Esophagus muscularis mucosa (tissue), 4 donors: Measurements from ENCODE around the gene C1orf21. TPM values are rescaled to one million over a fixed set of nuclear protein-coding genes. Genes with fewer than 3 reads are reported as not detected.

Experiments
- DNase-seq: peaks from one replicate; pipeline ENCODE4 v3.0.0-alpha.2; 2017; ENCODE audit errors: extremely low spot score
- H3K27ac ChIP-seq, 4 donors: fragments of 200-600 bp; sonication (generic); replicated peaks in 1 of 4; 1 replicate in 3 of 4; 2 replicates in 1 of 4; pipeline ENCODE4 v1.5.1; 2016 to 2019; ENCODE audit warnings: mild to moderate bottlenecking in 1 of 4
- H3K27me3 ChIP-seq, 4 donors: fragments of 200-600 bp; sonication (generic); one replicate each; pipeline versions ENCODE4 v1.5.1 to v1.6.0; 2016 to 2019
- H3K36me3 ChIP-seq, 4 donors: fragments of 200-600 bp; sonication (generic); one replicate each; pipeline ENCODE4 v1.5.1; 2016 to 2019
- H3K4me1 ChIP-seq, 4 donors: fragments of 200-600 bp; sonication (generic); one replicate each; pipeline ENCODE4 v1.5.1; 2016 to 2019
- H3K4me3 ChIP-seq, 4 donors: fragments of 200-600 bp; sonication (generic); 1 replicate in 2 of 4; 2 replicates in 2 of 4; pipeline ENCODE4 v1.5.1; 2016 to 2019; ENCODE audit warnings: mild to moderate bottlenecking in 4 of 4, moderate library complexity in 1 of 4
- H3K9me3 ChIP-seq, 4 donors: fragments of 200-600 bp; sonication (generic); 1 replicate in 3 of 4; 2 replicates in 1 of 4; pipeline ENCODE4 v1.5.1; 2016 to 2019
- EP300 ChIP-seq: sonication (generic); formaldehyde crosslinking; IDR thresholded peaks from one replicate; pipeline ENCODE4 v1.6.1; 2017; ENCODE audit warnings: antibody characterized with exemption
- POLR2A ChIP-seq: fragments of 450-650 bp; IDR thresholded peaks from one replicate; pipeline ENCODE4 v1.6.1; 2017; ENCODE audit warnings: antibody characterized with exemption, moderate library complexity, mild to moderate bottlenecking, low read depth
- POLR2AphosphoS5 ChIP-seq, 2 donors: sonication (generic); formaldehyde crosslinking; IDR thresholded peaks; one replicate each; pipeline ENCODE4 v1.6.1; 2017; ENCODE audit warnings: antibody characterized with exemption in 2 of 2
- WGBS: methylation state at CpG from one replicate; pipeline ENCODE4 v1.1.5; 2018; 5-methylcytosine and 5-hydroxymethylcytosine counted together
- intact Hi-C: fragments of 100-400 bp; cut with DNase I; formaldehyde crosslinking; loops from one replicate; pipeline ENCODE4 v1.15.1; 2023
- total RNA-seq, 4 donors: library from RNA; depleted of rRNA; stranded (reverse); fragments of >200 nt; gene quantifications; one replicate each; pipeline versions ENCODE4 v1.1.0 to v1.2.1, GENCODE V29; 2016
- TF ChIP-seq, protein P1 (sequence below), 3 experiments: fragments of 200-600 bp in 2 of 3; fragments of 450-650 bp in 1 of 3; sonication (generic) in 2 of 3; IDR thresholded peaks; one replicate each; pipeline ENCODE4 v1.5.1; 2017 to 2019; ENCODE audit warnings: antibody characterized with exemption in 3 of 3, mild to moderate bottlenecking in 2 of 3, moderate library complexity in 1 of 3

The C1orf21 gene
- total RNA-seq, 4 donors from 2014 or later, result 39.5 to 91.7 (median 58.8) TPM

DNA sequence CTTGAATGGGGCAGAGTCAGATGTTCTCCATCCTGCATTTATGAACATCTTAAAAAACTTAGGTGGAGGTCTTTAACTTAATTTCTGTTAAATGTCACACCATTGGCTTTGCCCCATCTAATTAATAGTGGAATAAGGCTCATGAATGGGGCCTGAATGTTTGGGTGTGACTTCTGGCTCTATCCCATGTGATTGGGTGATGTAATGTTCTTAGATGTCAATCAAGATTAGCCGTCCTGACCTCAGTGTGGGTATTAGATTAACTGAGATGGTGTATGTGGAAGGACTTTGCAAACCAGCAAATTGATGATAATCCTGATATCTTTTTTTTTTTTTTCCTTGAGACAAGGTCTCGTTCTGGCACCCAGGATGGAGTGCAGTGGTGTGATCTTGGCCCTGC is 38.1 kb downstream of the C1orf21 start:
- H3K9me3 ChIP-seq, result no peaks in the 10 kb centered on the region
- intact Hi-C loops, result no loop called here
- no peak for DNase-seq
- H3K36me3 ChIP-seq, result no peaks in the 10 kb centered on the region
- TF ChIP-seq POLR2A, result no peak
- TF ChIP-seq, protein P1, sequence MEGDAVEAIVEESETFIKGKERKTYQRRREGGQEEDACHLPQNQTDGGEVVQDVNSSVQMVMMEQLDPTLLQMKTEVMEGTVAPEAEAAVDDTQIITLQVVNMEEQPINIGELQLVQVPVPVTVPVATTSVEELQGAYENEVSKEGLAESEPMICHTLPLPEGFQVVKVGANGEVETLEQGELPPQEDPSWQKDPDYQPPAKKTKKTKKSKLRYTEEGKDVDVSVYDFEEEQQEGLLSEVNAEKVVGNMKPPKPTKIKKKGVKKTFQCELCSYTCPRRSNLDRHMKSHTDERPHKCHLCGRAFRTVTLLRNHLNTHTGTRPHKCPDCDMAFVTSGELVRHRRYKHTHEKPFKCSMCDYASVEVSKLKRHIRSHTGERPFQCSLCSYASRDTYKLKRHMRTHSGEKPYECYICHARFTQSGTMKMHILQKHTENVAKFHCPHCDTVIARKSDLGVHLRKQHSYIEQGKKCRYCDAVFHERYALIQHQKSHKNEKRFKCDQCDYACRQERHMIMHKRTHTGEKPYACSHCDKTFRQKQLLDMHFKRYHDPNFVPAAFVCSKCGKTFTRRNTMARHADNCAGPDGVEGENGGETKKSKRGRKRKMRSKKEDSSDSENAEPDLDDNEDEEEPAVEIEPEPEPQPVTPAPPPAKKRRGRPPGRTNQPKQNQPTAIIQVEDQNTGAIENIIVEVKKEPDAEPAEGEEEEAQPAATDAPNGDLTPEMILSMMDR (IDR thresholded peaks at IDR 0.05), result no peak
- no peak for TF ChIP-seq EP300
- no peak for TF ChIP-seq POLR2AphosphoS5 (IDR thresholded peaks at IDR 0.05)
- H3K27me3 ChIP-seq, result no peaks in the 10 kb centered on the region
- 73% methylated on average over 2 of the region's 2 CpGs for WGBS
- no peak overlapping the region for H3K4me3 ChIP-seq
- no peak overlapping the region for H3K27ac ChIP-seq
- H3K4me1 ChIP-seq, result peaks cover 12 to 60% (median 39%) of the 10 kb centered on the region in 4 donors

DNA sequence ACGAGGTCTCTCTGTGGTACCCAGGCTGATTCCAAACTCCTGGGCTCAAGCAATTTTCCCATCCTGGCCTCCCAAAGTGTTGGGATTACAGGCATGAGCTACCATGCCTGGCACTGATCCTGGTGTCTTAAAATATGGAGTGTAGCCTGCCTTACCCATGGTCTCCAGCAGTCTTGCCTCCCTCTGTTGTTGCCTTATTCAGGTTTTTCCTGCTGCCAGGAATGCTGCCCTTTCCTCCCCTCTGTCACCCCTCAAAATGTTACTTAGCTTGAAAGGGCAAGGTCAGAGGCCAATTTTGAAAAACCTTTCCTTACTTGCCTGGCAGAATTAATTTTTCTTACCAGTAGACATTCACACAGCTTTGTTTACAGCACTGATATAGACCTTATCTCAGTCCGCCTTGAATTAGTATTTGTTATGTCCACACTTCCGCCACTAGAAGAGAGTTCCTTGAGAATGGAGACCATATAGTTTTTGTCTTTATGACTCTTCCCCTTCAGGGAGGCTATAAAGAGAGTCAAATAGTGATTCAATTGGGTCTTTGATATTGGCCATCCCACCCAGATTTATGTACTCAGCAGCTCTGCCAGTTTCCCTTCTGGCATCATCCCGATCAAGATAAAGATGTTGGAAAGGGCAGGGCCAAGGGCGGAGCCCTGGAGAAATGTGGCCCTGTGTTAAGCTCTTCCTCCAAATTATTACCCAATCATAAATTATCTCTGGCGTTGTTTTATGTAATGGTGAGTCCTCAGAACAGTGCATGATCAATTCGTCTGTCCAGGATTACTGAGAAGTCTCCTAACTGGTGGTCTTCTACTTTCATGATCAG is 38.8 kb downstream of the C1orf21 start:
- H3K4me1 ChIP-seq, result peaks cover 6 to 53% (median 33%) of the 10 kb centered on the region in 4 donors
- no peak overlapping the region for H3K27ac ChIP-seq
- no peak for DNase-seq
- intact Hi-C loops, result no loop called here
- TF ChIP-seq POLR2AphosphoS5 (IDR thresholded peaks at IDR 0.05) (no peak), EP300 (no peak), POLR2A (no peak)
- TF ChIP-seq, protein P1 (IDR thresholded peaks at IDR 0.05), result no peak
- H3K36me3 ChIP-seq, result no peaks in the 10 kb centered on the region
- H3K9me3 ChIP-seq, result no peaks in the 10 kb centered on the region
- H3K27me3 ChIP-seq, result no peaks in the 10 kb centered on the region
- 93% methylated on average over 7 of the region's 7 CpGs for WGBS
- no peak overlapping the region for H3K4me3 ChIP-seq

DNA sequence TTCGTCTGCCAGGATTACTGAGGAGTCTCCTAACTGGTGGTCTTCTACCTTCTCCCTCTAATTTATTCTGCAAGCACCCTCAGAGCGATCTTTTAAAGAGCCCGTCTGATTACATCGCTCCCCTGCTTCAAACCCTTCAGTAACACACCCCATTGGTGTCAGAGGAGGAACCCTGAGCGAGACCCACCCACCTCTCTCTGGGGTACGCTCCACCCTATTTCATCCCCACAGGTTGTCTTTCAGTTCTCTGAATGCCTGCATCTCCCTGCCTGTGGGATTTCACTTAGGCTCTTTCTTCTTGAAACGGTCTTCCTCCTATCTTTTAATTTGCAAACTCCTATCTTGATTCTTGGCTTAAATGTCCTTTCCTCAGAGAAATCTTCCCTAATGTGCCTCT is 39.4 kb downstream of the C1orf21 start:
- no peak overlapping the region for H3K27ac ChIP-seq
- H3K4me3 ChIP-seq, result no peak overlapping the region
- intact Hi-C loops, result no loop called here
- H3K9me3 ChIP-seq, result no peaks in the 10 kb centered on the region
- no peaks in the 10 kb centered on the region for H3K36me3 ChIP-seq
- no peaks in the 10 kb centered on the region for H3K27me3 ChIP-seq
- H3K4me1 ChIP-seq, result peaks cover 6 to 52% (median 31%) of the 10 kb centered on the region in 4 donors
- 93% methylated on average over 7 of the region's 7 CpGs for WGBS
- no peak for TF ChIP-seq POLR2A
- DNase-seq, result no peak

GRCh38 chr1:184427722-184428121 is 40.9 kb downstream of the C1orf21 start:
- WGBS, result 100% methylated on average over 2 of the region's 2 CpGs
- TF ChIP-seq, protein P1 (IDR thresholded peaks at IDR 0.05), result no peak
- no peak for TF ChIP-seq EP300
- no peak for TF ChIP-seq POLR2AphosphoS5 (IDR thresholded peaks at IDR 0.05)
- no peak for TF ChIP-seq POLR2A
- intact Hi-C loops, result no loop called here
- no peak overlapping the region for H3K4me3 ChIP-seq
- no peaks in the 10 kb centered on the region for H3K36me3 ChIP-seq
- H3K27me3 ChIP-seq, result no peaks in the 10 kb centered on the region
- DNase-seq, result no peak
- no peak overlapping the region for H3K27ac ChIP-seq
- peaks cover 6 to 42% (median 19%) of the 10 kb centered on the region in 4 donors for H3K4me1 ChIP-seq
- no peaks in the 10 kb centered on the region for H3K9me3 ChIP-seq

- Histone ChIP-seq H3K27me3 (no peaks in the 10 kb centered on the region), H3K36me3 (no peaks in the 10 kb centered on the region), H3K4me1 (peaks cover 6 to 36% (median 15%) of the 10 kb centered on the region in 4 donors), H3K4me3 (no peak overlapping the region), H3K9me3 (no peaks in the 10 kb centered on the region), H3K27ac (no peak overlapping the region)
- intact Hi-C loops, result no loop called here
- no peak for DNase-seq
- no peak for TF ChIP-seq POLR2A
- TF ChIP-seq POLR2AphosphoS5 (IDR thresholded peaks at IDR 0.05), result no peak
- TF ChIP-seq EP300, result no peak
Measured at GRCh38 chr1:184428604-184429003, 41.8 kb downstream of the C1orf21 start.
